HG02588 (cell line): ENCODE data around the gene ZNF750.

Experiments
- ATAC-seq: cut with Tn5 transposase; IDR thresholded peaks from one replicate; pipeline ENCODE4 v1.9.1; 2021; ENCODE audit warnings: mild to moderate bottlenecking, moderate library complexity; ENCODE audit not compliant: unreplicated experiment

Gene ZNF750

DNA sequence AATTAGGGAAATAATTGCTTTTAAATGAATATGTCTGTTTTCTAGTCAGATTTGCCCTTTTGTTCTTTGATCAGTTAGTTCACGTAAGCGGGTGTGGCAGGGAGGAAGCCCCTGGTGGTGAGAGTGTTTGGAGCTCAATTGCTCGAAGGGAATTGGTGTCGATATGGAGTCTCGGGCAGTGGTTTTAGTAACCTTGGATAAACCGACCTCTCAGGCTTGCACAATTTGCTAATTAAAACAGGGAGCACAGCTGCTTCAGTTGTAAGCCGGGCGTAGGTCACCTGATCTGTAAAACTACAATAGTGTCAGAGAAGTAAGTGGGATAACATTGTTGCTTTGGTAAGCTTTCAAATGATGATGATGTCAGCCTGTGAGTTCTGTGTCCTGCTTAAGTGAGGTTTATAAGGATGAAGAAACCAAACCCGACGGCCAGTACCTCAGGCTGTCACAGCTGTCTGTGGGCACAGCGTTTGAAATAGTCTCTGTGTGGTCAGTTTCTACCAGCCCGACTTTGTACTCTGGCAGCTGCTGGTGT lies 2.9 kb downstream of the ZNF750 start:
- ATAC-seq: no peak

DNA sequence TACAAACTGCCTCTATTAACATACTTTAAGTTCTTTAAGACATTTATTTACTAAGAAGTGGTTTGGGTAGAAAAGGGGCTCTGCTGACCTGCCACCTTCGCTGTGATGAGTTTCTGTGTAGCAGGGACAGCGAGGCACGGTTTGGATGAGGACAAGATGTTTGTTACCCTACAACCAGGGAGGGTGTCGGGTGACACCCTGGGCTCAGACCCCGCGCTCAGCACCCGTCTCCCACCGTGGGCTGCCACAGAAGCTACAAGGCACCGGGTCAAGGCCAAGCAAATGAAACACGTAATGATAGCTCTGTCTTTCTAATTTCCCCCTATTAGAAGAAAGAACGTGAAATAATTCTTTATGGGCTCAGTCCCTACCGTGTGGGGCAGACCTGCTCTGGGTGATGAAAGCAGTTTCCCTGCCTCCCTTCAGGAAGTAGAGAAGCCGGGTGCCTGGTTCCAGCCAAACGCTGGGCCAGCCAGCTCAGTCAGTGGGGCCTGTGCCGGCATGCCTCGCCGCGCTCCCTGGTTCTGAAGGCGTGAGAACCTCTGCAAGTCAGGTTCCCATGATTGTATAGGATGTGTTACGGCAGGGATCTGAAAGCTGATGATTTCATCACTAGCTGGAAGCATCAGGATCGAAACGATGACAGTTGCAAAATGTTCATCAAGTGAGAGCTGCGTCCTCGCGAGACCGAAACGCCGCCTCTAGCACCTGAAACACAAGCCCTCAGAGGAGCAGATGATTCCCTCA lies 3.9 kb downstream of the ZNF750 start:
- ATAC-seq: no peak

DNA sequence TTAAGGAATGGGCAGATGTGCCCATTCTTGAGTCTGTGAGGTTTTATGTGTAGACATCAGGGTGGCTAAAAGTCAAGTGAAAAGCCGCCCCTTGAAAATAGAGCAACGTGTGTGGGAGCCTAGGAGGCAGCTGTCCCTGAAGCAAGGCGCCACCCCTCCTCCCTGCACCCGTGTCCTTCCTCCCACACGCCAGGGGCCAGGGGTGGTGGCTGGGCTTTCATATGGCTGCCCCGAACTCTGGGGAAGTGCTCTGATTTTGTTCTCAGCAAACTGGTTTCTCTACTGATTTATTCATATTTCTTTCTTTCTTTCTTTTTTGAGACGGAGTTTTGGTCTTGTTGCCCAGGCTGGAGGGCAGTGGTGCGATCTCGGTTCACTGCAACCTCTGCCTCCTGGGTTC lies 4.7 kb downstream of the ZNF750 start:
- no peak for ATAC-seq

DNA sequence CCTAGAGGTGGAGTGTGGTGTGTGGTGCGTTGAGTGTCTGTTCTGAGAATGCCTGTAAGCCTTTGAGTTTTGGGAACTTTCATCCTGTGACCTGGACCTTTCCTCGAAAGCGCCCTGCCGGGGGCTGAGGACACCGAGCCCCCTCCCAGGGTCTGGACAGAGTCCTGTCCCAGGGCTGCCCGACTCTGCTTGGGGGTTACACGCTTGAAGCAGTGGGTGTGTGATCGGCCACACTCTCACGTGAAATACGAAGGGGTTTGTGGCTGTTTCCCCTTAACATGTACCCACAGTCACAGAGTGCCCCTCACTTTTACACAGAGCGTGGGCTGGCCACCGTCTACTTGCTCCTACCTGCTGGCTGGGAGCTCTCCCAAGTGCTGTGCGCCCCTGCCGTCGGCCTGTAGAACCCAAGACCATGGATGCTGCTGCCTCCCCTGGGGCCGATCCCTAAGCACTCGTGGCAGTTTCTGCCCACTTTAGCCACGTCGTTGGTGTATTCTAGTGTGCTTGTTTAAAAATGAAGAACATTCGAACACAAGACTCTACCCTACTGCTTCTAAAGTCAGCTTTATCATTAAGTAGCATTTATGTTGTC lies 6.8 kb downstream of the ZNF750 start:
- no peak for ATAC-seq

DNA sequence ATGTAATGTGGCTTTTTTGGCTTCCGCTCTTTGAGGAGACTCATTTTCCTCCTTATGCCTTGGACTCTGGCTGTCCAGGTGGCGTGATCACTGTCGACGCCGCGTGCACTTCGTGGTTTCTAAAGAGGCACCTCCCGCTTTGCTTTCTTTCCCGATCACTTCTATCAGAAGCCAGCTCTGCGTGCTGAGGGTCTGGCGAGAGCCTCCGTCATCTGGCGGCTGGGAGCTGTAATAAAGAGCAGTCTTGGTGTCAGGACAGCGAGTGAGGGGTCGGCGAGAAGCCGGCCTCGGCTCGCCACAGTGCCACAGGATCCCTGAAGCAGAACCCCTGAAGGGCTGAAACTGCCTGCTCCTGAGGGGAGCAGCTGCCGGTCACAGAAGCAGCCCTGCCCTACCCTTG lies 7.4 kb downstream of the ZNF750 start:
- ATAC-seq: no peak

DNA sequence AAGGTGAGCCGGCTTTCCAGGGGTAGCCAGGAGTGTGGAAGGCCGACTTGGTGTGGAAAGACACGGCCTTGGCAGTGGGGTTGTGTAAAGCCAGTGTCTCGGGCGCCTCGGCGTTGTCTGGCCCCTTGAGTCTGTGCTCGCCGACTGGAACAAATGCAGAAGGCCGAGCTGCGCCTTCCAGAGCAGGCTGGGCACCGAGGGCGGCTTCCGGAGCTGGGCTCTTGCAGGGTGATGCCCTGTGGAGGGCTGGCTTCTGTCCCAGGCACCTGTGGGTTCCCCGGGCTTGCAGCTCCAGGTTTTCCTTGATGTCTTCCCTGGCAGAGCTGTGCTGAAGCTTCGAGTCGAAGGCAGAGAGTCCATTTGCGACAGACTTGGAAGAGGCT lies 8.0 kb downstream of the ZNF750 start:
- ATAC-seq: no peak

DNA sequence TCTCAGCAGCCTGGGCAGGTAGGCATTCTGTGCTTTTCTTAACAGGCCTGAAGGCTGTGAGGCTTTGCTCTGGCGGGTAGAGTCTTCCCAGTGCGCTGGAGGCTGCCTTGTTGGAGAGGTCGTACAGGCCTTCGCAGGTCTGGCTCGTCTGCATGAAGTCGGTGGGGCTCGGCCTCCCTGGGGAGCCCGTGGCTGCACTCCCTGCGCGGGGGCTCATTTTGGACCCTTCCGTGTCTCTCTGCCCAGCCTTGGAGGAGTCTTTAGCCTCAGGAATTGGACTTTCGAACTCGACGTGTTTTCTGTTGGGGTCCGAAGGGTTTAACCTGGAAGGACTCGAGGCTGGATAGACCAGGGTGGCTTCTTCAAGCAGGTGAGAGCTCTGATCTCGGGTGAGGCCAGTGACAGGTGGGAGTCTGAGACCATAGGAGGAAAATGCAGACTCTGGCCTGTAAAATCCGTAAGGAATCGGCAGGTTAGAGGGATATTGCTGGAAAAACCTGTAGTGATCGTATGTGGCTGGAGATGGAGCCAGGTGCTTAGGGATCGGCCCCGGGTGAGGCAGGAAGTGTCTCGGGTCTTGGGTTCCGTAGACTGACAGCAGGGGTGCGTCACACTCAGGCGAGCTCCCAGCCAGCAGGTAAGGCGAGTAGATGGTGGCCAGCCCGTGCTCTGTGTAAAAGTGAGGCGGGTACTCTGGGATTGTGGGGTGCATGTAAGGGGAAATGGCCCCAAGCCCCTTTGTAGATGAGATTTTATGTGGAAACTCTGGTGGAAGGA lies 8.6 kb downstream of the ZNF750 start:
- ATAC-seq: no peak

DNA sequence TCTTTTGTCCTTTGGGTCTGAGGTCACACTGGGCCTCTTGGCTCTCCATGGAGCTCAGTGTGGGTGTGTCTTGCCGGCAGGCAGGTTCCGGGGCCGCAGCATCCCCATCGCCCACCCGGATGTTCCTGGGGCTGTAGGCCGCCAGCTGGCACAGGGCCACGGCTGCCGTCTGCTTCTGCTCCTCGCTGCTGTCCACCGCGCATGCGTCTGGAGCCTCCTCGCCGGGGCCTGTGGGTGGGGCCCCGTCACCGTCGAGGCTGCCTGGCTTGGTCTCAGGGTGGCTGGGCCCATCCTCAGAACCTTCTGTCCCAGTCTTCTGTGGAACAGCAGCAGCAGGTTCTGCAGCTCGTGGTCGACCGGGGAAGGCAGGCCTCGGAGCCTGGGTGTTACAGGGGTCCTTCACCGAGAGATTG lies 9.6 kb downstream of the ZNF750 start:
- no peak for ATAC-seq

DNA sequence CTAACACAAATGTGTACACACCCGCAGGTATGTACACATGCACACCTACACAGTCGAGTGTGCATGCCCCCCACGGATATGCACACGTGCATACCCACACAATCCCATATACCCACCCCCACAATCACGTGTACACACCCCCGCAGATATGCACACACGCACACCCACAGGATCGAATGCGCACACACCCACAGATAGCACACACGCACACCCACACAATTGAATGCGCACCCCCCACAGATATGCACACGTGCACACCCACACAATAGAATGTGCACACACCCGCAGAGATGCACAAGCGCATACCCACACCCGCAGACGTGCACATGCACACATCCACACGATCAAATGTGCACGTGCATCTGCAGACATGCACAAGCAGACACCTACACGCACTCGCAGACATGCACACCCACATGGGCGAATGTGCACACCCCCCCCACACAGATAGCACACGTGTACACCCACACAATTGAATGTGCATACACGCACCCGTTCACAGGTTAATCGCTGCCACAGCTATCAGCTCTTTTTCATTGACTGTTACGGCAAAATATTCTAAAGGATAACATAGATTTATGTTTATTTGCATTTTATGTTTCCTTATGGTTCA lies 10.8 kb downstream of the ZNF750 start:
- no peak for ATAC-seq

DNA sequence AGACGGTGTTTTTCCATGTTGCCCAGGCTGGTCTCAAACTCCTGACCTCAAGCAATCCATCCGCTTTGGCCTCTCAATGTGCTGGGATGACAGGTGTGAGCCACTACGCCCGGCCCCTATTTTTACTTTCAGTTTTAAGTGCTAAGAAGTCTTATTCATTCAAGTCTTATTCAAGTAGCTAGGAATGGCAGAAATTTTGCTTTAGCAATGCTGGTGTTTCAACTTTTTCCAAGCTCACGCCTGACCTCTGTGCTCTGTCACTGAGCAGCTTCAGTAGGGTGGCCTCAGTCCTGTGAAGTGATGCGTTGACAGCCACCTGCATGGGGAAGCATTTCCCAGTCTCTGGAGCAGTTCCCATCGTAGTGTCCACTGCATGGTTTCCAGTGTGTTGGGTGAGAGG lies 12.9 kb downstream of the ZNF750 start:
- no peak for ATAC-seq

DNA sequence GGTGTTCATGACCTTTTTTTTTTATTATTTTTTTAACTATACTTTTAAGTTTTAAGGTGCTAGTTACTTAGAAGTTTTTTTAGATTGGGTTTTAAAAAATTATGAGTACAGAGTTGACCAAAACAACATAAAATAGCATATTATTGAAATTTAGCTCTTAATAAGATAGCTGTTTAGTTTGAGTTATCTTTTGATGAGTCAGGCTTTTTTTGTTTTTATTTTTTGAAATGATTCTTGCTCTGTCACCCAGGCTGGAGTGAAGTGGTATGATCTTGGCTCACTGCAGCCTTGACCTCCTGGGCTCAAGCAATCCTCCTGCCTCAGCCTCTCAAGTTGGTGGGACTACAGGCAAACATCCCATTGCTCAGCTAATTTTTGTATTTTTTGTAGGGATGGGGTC lies 13.6 kb downstream of the ZNF750 start:
- no peak for ATAC-seq

DNA sequence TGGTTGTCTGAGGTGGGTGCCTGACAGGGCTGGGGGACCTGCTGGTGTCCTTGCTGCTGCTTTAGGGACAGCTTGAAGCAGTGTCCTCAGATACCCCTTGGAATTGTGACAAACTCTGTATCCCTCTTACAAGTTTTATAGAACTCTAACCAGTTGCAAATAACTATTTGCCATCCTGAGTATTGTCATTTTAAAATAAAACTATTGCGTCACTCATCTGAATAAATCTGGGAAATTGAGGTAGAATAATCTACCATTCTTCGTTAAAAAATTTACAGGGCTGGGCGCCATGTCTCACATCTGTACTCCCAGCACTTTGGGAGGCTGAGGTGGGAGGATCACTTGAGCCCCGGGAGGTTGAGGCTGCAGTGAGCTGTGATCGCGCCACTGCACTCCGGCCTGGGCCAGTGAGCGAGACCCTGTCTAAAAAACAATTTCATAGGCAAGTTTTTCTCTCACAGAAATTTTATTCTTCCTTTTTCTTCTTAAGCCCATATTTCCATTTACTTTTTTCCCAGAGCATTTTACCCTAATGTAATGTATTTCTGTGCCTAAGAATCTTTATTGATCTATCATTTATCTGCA lies 14.2 kb downstream of the ZNF750 start:
- no peak for ATAC-seq

DNA sequence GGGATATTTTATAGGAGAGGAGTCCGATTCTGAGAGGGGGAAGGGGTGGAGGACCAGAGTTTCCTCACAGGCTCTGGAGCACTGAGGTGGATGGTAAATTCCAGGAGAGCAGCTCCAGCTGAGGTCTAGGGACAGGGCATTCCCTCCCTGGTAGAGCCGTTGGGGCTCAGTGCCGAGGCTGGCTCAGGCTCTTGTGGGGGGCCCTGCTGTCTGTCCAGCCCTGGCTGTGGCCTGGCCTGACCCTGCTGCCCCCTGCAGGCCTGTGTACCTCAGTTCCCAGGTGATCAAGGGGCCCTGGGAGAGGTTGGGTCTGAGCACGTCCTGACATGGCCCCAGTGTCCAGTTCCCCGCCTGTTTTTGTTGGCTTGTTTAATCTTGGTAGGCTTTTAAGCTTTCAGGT lies 16.8 kb downstream of the ZNF750 start:
- no peak for ATAC-seq

DNA sequence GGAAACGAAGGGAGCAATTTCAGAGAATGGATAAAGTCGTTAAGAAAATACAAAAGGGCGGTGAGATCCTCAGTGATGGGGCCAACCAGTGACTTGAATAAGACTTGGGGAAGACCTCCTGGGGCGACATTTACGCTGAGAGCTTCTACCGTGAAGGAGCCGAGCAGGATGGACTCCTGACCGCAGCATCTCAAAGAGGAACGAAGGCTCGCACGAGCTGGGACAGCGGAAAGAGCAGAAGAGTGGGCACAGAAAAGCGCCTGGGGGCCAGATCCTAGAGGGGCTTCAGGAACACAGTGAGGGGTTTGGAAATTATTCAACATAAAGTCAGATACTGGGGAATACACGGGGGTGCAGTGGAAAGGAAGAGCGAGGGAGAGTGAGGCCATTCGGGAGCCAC lies 17.5 kb downstream of the ZNF750 start:
- ATAC-seq: no peak

DNA sequence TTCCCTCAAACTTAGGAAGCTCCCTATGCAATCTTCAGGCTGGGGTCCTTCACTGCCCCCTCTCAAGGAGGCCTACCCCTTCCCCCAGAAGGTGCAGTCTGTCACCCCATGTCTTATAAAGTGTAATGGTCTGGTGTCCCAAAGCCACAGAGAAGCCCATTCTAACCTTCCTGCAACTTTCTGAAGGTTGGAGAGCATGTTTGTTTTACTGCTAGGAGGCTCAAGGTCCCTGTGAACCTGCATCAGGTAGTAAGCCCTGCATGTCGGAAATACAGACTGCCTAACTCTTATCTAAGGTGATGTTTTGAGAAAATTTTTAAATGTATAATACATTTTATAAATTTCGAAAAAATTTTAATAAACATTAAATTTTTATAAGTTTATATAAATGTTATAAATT lies 18.3 kb downstream of the ZNF750 start:
- no peak for ATAC-seq

DNA sequence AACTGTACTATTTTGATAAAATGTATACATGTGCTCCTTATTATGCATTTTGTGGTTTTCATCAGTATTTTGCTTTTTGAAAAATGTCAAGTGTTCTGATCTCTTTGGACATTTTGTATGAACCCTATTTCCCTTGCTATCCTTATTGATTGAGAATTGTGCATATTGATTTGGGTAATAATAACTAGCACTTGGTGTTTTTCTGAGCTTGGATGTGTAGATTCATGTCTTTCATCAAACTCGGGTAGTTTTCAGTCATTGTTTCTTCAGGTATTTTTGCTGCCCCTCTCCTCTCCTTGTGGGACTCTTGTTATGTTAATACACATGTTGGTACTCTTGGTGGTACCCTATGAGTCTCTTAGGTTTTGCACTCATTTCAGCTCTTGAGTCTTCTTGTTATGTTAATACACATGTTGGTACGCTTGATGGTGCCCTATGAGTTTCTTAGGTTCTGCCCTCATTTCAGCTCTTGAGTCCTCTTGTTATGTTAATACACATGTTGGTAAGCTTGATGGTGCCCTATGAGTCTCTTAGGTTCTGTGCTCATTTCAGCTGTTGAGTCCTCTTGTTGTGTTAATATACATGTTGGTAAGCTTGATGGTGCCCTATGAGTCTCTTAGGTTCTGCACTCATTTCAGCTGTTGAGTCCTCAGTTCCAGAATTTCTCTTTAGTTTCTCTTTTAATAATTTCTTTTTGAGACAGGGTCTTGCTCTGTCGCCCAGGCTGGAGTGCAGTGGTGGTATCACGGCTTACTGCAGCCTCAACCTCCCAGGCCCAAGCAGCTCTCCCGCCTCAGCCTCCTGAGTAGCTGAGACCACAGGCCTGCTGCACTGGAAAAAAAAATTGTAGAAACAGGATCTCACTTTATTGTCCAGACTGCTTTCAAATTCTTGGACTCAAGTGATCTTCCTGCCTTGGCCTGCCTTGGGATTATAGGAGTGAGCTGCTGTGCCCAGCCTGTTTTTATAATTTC lies 19.3 kb downstream of the ZNF750 start:
- ATAC-seq: no peak

DNA sequence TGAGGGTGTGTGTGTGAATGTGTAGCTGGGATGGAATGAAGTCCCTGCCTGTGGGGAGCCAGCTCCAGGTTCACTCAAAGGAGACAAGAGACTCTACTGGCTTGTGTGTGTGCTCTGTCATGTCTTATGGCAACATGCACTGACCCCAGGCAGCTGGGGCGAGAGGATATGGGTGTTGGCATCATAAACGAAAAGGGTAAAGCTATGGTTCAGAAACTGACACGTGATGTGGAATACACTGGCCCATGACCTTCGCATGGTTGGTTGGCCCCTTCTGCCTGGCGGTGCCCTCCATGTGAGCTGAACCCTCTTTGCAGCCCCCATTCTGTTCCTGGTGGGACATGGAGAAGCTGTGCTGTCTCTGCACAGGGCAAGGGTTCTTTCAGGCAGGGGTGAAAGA lies 21.9 kb downstream of the ZNF750 start:
- ATAC-seq: no peak

DNA sequence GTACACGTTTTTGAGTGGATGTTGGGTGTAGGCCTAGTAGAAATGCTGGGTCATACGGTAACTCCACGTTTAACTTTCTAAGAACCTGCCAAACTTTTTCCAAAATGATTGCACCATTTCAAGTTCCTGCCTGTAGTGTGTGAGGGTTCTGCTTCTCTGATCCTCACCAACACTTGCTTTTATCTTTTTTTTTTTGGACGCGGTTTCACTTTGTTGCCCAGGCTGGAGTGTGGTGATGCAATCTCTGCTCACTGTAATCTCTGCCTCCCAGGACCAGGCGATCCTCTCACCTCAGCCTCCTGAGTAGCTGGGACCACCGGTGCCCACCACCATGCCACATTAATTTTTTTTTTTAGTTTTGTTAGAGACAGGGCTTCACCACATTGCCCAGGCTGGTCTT lies 23.5 kb downstream of the ZNF750 start:
- no peak for ATAC-seq

DNA sequence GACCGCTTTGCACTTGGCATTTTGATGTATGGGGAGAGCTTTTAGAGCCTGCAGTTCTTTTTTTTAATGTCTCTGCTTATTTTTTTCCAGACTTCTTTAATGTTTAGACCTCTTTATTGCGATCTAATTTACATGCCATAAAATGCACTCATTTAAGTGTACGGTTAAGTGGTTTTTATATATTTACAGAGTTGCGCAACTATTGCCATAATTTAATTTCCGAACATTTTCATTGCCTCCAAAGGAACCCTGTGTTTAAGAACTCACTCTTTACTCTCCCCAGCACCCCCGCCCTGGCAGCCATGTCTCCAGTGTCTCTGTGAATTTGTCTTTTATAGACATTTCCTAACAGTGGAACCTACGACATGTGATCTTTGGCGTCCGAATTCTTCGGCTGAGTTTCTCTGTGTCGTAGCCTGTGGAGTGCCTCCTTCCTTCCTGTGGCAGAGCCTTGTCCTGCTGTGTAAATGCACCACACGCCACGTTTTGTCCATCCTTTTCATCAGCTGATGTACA lies 24.0 kb downstream of the ZNF750 start:
- ATAC-seq: no peak

DNA sequence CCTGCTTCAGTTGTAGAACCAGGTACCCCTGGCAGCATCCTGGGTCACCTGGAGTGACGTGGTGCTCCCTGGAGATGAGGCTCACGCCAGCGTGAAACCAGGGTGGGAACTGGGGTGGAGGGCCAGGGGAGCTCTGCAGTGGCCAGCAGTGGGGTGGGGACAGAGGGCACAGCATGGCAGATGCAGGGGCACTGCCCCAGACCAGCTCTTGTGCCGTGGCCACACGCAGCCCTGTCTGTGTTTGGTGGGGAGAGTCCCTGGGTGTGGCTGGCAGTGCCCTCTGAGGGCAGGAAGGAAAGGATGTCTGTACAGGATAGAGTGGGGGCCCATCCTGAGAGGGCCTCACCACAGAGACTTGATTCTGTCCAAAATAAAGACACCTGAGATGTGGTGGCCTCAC lies 24.5 kb downstream of the ZNF750 start:
- ATAC-seq: no peak
